Gastroesophageal sphincter (tissue), 4 donors: Measurements from ENCODE around the gene AURKA. TPM values are rescaled to one million over a fixed set of nuclear protein-coding genes. Genes with fewer than 3 reads are reported as not detected.

Experiments
- ATAC-seq: fragments of 150-250 bp; one replicate; pipeline ENCODE4 v1.9.1; 2016; ENCODE audit warnings: mild to moderate bottlenecking, moderate library complexity
- H3K27ac ChIP-seq, 4 donors: fragments of 200-600 bp; sonication (generic) in 3 of 4; 1 replicate in 3 of 4; 2 replicates in 1 of 4; pipeline ENCODE4 v1.5.1; 2016 to 2019
- H3K27me3 ChIP-seq: fragments of 200-600 bp; sonication (generic); one replicate; pipeline ENCODE4 v1.5.1; 2019
- H3K36me3 ChIP-seq, 2 donors: fragments of 200-600 bp; sonication (generic); one replicate each; pipeline ENCODE4 v1.5.1; 2019; ENCODE audit warnings: control low read depth in 1 of 2
- H3K4me1 ChIP-seq, 3 donors: fragments of 200-600 bp; sonication (generic); 1 replicate in 2 of 3; 2 replicates in 1 of 3; pipeline ENCODE4 v1.5.1; 2016 to 2019; ENCODE audit warnings: control low read depth in 2 of 3
- H3K4me3 ChIP-seq, 2 donors: fragments of 200-600 bp; sonication (generic); one replicate each; pipeline ENCODE4 v1.5.1; 2019; ENCODE audit warnings: mild to moderate bottlenecking in 1 of 2, moderate library complexity in 1 of 2
- H3K9me3 ChIP-seq, 3 donors: fragments of 200-600 bp; sonication (generic); one replicate each; pipeline ENCODE4 v1.5.1; 2017 to 2019; ENCODE audit warnings: control low read depth in 2 of 3
- EP300 ChIP-seq: sonication (generic); formaldehyde crosslinking; IDR thresholded peaks from one replicate; pipeline ENCODE4 v1.6.1; 2017; ENCODE audit warnings: antibody characterized with exemption, mild to moderate bottlenecking
- POLR2A ChIP-seq, 2 donors: fragments of 450-650 bp; IDR thresholded peaks; one replicate each; pipeline ENCODE4 v1.6.1; 2017; ENCODE audit warnings: antibody characterized with exemption in 2 of 2, mild to moderate bottlenecking in 2 of 2, moderate library complexity in 1 of 2
- POLR2AphosphoS5 ChIP-seq: sonication (generic); formaldehyde crosslinking; IDR thresholded peaks from one replicate; pipeline ENCODE4 v1.6.1; 2017; ENCODE audit warnings: antibody characterized with exemption
- WGBS, 2 donors: methylation state at CpG; one replicate each; pipeline ENCODE4 v1.1.5; 2018; ENCODE audit warnings: low coverage in 1 of 2; 5-methylcytosine and 5-hydroxymethylcytosine counted together
- total RNA-seq, 4 donors: library from RNA; depleted of rRNA; stranded (reverse); fragments of >200 nt; gene quantifications; one replicate each; pipeline ENCODE4 v1.1.0, GENCODE V29; 2016
- TF ChIP-seq, protein P1 (sequence below), 4 experiments: fragments of 200-600 bp in 2 of 4; fragments of 450-650 bp in 2 of 4; sonication (generic) in 1 of 4; IDR thresholded peaks; one replicate each; pipeline ENCODE4 v1.5.1; 2017 to 2019; ENCODE audit warnings: antibody characterized with exemption in 4 of 4, mild to moderate bottlenecking in 2 of 4, moderate library complexity in 2 of 4

Gene AURKA
- total RNA-seq, 4 donors from 2014 or later: 0.54 to 2.5 (median 1.6) TPM

DNA sequence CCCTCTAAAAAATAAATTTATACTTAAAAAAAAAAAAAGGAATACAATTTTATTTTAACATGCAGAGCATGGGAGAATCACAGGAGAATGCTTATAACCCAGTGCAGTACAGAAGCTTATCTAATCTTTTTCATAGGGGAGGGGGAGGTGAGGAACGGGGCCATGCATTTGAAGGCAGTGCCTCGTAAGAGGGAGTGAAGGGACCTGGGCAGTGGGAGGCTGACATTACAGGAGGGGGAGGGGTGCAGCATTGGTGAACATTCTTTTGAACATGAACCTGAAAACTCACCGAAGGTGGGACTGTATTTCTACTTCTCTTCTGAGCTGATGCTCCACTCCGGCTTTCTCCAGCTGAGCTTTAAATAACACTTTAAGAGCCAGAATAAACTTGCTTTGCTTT, 9.3 kb downstream of the AURKA start:
- no peaks in the 10 kb centered on the region for H3K27me3 ChIP-seq
- ATAC-seq: no peak
- no peak overlapping the region for H3K4me3 ChIP-seq
- H3K4me1 ChIP-seq: no peaks in the 10 kb centered on the region
- 50 to 81% methylated on average over 4 of the region's 4 CpGs for WGBS, 2 donors
- no peak for TF ChIP-seq POLR2AphosphoS5
- H3K36me3 ChIP-seq: peaks cover 0 to 3% of the 10 kb centered on the region in 2 donors
- H3K27ac ChIP-seq: no peak overlapping the region
- no peaks in the 10 kb centered on the region for H3K9me3 ChIP-seq

DNA sequence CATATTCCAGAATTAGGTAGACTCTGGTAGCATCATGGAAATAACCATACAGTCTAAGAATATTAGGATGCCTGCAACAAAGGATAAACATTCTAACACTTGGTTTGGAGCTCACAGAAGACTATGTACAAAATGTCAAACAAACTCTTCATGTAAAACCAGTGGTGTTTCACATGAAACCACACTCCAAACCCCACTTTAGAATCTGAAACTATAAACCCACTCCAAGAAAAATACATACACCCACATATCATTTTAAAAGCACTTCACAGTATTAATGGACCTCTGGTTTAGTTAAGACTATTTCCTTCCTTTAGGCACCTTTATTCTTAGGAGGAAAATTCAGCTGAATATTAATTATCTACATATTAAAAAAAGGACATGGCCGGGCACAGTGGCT, 10.5 kb downstream of the AURKA start:
- H3K36me3 ChIP-seq: peaks cover 0 to 3% of the 10 kb centered on the region in 2 donors
- H3K4me1 ChIP-seq: no peaks in the 10 kb centered on the region
- WGBS, 2 donors: 80% methylated on average over 1 of the region's 1 CpG
- H3K4me3 ChIP-seq: no peak overlapping the region
- H3K27ac ChIP-seq: no peak overlapping the region
- H3K9me3 ChIP-seq: no peaks in the 10 kb centered on the region
- TF ChIP-seq, protein P1, sequence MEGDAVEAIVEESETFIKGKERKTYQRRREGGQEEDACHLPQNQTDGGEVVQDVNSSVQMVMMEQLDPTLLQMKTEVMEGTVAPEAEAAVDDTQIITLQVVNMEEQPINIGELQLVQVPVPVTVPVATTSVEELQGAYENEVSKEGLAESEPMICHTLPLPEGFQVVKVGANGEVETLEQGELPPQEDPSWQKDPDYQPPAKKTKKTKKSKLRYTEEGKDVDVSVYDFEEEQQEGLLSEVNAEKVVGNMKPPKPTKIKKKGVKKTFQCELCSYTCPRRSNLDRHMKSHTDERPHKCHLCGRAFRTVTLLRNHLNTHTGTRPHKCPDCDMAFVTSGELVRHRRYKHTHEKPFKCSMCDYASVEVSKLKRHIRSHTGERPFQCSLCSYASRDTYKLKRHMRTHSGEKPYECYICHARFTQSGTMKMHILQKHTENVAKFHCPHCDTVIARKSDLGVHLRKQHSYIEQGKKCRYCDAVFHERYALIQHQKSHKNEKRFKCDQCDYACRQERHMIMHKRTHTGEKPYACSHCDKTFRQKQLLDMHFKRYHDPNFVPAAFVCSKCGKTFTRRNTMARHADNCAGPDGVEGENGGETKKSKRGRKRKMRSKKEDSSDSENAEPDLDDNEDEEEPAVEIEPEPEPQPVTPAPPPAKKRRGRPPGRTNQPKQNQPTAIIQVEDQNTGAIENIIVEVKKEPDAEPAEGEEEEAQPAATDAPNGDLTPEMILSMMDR (IDR thresholded peaks at IDR 0.05): no peak
- no peaks in the 10 kb centered on the region for H3K27me3 ChIP-seq
- no peak for ATAC-seq

DNA sequence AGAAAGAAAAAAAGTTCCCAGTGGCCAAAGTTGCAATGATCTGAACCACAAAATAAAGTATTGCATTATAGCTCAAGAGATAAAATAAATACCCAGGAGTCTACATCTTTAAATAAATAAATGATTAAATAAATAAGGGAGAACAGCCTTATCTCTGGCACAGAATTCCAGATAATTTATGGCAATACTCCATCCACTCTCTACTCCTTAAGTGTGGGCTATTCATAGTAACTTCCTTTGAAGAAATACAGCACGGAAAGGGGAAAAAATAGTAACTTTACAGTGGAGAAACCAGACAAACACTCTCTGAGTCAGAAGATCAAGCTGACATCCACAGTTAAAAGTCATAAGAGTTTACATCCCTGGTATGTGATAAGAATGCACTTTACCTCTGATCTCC, 11.6 kb downstream of the AURKA start:
- TF ChIP-seq POLR2AphosphoS5 (no peak), POLR2A (IDR thresholded peaks at IDR 0.05) (no peak), EP300 (no peak)
- TF ChIP-seq, protein P1 (IDR thresholded peaks at IDR 0.05): no peak
- H3K9me3 ChIP-seq: no peaks in the 10 kb centered on the region
- 11 to 25% methylated on average over 1 of the region's 1 CpG for WGBS, 2 donors
- H3K27me3 ChIP-seq: no peaks in the 10 kb centered on the region
- no peak for ATAC-seq
- H3K27ac ChIP-seq: no peak overlapping the region
- no peak overlapping the region for H3K4me3 ChIP-seq
- H3K4me1 ChIP-seq: no peaks in the 10 kb centered on the region
- no peaks in the 10 kb centered on the region for H3K36me3 ChIP-seq

DNA sequence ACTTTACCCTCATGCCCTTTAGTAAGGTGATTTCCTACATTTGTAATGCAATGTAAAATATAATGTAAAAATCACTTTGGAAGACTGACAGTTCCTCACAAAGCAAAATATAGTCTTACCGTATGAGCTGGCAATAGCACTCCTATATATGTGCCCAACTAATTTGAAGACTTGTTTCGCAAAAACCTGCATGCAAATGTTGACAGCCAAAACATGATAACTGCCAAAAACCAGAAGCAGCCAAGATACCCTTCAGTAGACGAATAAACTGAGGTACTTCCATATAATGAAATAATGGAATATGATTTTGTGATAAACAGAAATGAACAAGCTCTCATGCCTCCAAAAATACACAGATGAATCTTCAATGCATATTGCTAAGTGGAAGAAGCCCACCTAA, 13.6 kb downstream of the AURKA start:
- Histone ChIP-seq H3K36me3 (no peaks in the 10 kb centered on the region), H3K4me1 (no peaks in the 10 kb centered on the region), H3K9me3 (no peaks in the 10 kb centered on the region), H3K4me3 (no peak overlapping the region), H3K27me3 (no peaks in the 10 kb centered on the region), H3K27ac (no peak overlapping the region)
- WGBS, 2 donors: 91 to 95% methylated on average over 3 of the region's 3 CpGs
- TF ChIP-seq, protein P1 (IDR thresholded peaks at IDR 0.05): no peak
- TF ChIP-seq EP300 (no peak), POLR2AphosphoS5 (no peak), POLR2A (IDR thresholded peaks at IDR 0.05) (no peak)
- ATAC-seq: no peak

DNA sequence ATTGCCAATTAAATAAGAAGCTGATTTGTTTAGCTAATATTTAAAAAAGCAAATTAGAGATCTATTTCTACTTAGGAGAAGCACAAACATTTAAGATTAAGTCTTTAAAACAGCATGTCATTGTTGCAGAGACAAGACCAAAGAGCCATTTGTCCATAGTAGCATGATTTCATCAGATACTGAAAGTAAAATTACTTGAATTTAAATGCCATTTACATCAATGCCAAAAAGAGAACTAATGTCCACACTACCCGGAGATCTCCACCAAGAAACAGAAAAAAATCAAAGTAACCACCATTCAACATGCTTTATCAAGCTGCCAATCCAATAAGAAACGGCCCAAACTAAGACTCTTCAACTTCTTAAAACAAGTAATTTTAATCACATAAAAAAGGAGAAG, 15.7 kb downstream of the AURKA start:
- no peak overlapping the region for H3K27ac ChIP-seq
- no peaks in the 10 kb centered on the region for H3K27me3 ChIP-seq
- TF ChIP-seq EP300 (no peak), POLR2A (IDR thresholded peaks at IDR 0.05) (no peak)
- TF ChIP-seq, protein P1 (IDR thresholded peaks at IDR 0.05): no peak
- H3K9me3 ChIP-seq: no peaks in the 10 kb centered on the region
- WGBS, 2 donors: 69 to 84% methylated on average over 2 of the region's 2 CpGs
- peaks cover 0 to 5% of the 10 kb centered on the region in 2 donors for H3K36me3 ChIP-seq
- no peaks in the 10 kb centered on the region for H3K4me1 ChIP-seq
- no peak overlapping the region for H3K4me3 ChIP-seq
- ATAC-seq: no peak

DNA sequence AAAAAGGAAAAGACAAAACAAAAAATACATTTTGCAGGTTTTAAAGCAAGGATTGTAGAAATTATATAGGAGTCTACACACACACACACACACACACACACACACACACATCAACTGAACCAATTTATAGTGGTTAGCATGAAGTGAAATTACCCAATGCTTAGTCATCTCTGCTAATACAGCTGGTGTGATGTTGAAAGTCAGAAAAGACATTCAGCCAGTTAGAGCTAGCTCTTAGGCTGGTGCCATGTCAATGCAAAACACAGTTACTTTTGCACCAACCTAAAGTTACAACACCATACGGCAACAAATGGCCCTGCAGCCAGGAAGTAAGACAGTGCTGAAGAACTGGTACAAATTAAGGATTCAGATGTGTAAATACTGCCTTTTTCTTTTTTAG, 18.1 kb downstream of the AURKA start:
- H3K27me3 ChIP-seq: no peaks in the 10 kb centered on the region
- TF ChIP-seq POLR2AphosphoS5 (no peak), POLR2A (IDR thresholded peaks at IDR 0.05) (no peak), EP300 (no peak)
- TF ChIP-seq, protein P1 (IDR thresholded peaks at IDR 0.05): no peak
- WGBS, 2 donors: 71 to 100% methylated on average over 1 of the region's 1 CpG
- H3K9me3 ChIP-seq: no peaks in the 10 kb centered on the region
- no peaks in the 10 kb centered on the region for H3K4me1 ChIP-seq
- H3K36me3 ChIP-seq: peaks cover 0 to 16% of the 10 kb centered on the region in 2 donors
- H3K27ac ChIP-seq: no peak overlapping the region
- H3K4me3 ChIP-seq: no peak overlapping the region
- ATAC-seq: no peak
